ENCODE data around the gene LRPAP1.

DNA sequence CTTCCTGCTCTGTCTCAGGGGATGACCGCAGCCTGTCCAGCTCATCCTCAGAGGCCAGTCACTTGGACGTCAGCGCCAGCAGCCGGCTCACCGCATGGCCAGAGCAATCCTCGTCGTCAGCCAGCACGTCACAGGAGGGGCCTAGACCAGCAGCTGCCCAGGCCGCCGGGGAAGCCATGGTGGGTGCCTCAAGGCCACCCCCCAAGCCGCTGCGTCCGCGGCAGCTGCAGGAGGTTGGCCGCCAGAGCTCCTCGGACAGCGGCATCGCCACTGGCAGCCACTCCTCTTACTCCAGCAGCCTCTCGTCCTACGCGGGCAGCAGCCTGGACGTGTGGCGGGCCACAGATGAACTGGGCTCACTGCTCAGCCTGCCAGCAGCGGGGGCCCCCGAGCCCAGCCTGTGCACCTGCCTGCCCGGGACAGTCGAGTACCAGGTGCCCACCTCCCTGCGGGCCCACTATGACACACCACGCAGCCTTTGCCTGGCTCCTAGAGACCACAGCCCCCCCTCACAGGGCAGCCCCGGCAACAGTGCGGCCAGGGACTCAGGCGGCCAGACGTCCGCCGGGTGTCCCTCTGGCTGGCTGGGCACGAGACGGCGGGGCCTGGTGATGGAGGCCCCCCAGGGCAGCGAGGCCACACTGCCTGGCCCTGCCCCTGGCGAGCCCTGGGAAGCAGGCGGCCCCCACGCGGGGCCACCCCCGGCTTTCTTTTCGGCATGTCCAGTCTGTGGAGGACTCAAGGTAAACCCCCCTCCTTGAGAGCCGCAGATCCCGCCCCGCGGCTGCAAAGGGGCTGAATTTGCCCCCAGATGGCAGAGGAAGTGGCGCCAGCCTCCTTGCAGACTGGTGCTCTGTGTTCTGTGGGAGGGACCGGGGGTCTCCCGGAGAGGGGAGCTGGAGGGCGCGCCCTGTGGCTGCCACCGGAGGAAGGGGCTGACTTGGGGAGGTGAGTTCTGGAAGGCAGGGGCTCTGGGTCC is 39.2 kb downstream of the LRPAP1 start:
- TF ChIP-seq, protein P1, sequence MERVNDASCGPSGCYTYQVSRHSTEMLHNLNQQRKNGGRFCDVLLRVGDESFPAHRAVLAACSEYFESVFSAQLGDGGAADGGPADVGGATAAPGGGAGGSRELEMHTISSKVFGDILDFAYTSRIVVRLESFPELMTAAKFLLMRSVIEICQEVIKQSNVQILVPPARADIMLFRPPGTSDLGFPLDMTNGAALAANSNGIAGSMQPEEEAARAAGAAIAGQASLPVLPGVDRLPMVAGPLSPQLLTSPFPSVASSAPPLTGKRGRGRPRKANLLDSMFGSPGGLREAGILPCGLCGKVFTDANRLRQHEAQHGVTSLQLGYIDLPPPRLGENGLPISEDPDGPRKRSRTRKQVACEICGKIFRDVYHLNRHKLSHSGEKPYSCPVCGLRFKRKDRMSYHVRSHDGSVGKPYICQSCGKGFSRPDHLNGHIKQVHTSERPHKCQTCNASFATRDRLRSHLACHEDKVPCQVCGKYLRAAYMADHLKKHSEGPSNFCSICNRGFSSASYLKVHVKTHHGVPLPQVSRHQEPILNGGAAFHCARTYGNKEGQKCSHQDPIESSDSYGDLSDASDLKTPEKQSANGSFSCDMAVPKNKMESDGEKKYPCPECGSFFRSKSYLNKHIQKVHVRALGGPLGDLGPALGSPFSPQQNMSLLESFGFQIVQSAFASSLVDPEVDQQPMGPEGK (tag by site-specific recombination; IDR thresholded peaks at IDR 0.05) = no peak
- no peak for TF ChIP-seq ZNF596 (tag by site-specific recombination; IDR thresholded peaks at IDR 0.05)
- TF ChIP-seq, protein P2, sequence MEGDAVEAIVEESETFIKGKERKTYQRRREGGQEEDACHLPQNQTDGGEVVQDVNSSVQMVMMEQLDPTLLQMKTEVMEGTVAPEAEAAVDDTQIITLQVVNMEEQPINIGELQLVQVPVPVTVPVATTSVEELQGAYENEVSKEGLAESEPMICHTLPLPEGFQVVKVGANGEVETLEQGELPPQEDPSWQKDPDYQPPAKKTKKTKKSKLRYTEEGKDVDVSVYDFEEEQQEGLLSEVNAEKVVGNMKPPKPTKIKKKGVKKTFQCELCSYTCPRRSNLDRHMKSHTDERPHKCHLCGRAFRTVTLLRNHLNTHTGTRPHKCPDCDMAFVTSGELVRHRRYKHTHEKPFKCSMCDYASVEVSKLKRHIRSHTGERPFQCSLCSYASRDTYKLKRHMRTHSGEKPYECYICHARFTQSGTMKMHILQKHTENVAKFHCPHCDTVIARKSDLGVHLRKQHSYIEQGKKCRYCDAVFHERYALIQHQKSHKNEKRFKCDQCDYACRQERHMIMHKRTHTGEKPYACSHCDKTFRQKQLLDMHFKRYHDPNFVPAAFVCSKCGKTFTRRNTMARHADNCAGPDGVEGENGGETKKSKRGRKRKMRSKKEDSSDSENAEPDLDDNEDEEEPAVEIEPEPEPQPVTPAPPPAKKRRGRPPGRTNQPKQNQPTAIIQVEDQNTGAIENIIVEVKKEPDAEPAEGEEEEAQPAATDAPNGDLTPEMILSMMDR (tag by site-specific recombination; IDR thresholded peaks at IDR 0.05) = no peak
- TF ChIP-seq ZNF2 (tag by site-specific recombination; IDR thresholded peaks at IDR 0.05) = no peak
- no peak for TF ChIP-seq ZNF211 (tag by site-specific recombination; IDR thresholded peaks at IDR 0.05; ENCODE audit: low read depth)
- TF ChIP-seq, protein P3, sequence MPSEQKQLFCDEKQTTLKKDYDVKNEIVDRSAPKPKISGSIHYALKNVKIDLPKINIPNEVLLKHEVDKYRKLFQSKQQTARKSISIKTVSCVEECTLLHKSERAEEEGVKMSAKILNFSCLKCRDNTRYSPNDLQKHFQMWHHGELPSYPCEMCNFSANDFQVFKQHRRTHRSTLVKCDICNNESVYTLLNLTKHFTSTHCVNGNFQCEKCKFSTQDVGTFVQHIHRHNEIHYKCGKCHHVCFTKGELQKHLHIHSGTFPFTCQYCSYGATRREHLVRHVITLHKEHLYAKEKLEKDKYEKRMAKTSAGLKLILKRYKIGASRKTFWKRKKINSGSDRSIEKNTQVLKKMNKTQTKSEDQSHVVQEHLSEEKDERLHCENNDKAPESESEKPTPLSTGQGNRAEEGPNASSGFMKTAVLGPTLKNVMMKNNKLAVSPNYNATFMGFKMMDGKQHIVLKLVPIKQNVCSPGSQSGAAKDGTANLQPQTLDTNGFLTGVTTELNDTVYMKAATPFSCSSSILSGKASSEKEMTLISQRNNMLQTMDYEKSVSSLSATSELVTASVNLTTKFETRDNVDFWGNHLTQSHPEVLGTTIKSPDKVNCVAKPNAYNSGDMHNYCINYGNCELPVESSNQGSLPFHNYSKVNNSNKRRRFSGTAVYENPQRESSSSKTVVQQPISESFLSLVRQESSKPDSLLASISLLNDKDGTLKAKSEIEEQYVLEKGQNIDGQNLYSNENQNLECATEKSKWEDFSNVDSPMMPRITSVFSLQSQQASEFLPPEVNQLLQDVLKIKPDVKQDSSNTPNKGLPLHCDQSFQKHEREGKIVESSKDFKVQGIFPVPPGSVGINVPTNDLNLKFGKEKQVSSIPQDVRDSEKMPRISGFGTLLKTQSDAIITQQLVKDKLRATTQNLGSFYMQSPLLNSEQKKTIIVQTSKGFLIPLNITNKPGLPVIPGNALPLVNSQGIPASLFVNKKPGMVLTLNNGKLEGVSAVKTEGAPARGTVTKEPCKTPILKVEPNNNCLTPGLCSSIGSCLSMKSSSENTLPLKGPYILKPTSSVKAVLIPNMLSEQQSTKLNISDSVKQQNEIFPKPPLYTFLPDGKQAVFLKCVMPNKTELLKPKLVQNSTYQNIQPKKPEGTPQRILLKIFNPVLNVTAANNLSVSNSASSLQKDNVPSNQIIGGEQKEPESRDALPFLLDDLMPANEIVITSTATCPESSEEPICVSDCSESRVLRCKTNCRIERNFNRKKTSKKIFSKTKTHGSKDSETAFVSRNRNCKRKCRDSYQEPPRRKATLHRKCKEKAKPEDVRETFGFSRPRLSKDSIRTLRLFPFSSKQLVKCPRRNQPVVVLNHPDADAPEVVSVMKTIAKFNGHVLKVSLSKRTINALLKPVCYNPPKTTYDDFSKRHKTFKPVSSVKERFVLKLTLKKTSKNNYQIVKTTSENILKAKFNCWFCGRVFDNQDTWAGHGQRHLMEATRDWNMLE (tag by site-specific recombination; conservative IDR thresholded peaks at IDR 0.05; ENCODE audit: low read depth) = no peak
- TF ChIP-seq, protein P4, sequence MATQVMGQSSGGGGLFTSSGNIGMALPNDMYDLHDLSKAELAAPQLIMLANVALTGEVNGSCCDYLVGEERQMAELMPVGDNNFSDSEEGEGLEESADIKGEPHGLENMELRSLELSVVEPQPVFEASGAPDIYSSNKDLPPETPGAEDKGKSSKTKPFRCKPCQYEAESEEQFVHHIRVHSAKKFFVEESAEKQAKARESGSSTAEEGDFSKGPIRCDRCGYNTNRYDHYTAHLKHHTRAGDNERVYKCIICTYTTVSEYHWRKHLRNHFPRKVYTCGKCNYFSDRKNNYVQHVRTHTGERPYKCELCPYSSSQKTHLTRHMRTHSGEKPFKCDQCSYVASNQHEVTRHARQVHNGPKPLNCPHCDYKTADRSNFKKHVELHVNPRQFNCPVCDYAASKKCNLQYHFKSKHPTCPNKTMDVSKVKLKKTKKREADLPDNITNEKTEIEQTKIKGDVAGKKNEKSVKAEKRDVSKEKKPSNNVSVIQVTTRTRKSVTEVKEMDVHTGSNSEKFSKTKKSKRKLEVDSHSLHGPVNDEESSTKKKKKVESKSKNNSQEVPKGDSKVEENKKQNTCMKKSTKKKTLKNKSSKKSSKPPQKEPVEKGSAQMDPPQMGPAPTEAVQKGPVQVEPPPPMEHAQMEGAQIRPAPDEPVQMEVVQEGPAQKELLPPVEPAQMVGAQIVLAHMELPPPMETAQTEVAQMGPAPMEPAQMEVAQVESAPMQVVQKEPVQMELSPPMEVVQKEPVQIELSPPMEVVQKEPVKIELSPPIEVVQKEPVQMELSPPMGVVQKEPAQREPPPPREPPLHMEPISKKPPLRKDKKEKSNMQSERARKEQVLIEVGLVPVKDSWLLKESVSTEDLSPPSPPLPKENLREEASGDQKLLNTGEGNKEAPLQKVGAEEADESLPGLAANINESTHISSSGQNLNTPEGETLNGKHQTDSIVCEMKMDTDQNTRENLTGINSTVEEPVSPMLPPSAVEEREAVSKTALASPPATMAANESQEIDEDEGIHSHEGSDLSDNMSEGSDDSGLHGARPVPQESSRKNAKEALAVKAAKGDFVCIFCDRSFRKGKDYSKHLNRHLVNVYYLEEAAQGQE (tag by site-specific recombination; IDR thresholded peaks at IDR 0.05) = no peak
- no peak for TF ChIP-seq ZNF561 (tag by site-specific recombination; IDR thresholded peaks at IDR 0.05; ENCODE audit: borderline replicate concordance)
- TF ChIP-seq, protein P5, sequence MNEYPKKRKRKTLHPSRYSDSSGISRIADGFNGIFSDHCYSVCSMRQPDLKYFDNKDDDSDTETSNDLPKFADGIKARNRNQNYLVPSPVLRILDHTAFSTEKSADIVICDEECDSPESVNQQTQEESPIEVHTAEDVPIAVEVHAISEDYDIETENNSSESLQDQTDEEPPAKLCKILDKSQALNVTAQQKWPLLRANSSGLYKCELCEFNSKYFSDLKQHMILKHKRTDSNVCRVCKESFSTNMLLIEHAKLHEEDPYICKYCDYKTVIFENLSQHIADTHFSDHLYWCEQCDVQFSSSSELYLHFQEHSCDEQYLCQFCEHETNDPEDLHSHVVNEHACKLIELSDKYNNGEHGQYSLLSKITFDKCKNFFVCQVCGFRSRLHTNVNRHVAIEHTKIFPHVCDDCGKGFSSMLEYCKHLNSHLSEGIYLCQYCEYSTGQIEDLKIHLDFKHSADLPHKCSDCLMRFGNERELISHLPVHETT (tag by site-specific recombination; IDR thresholded peaks at IDR 0.05) = no peak

Measured in HEK293 (cell line).